ENCODE data around the gene BTBD16.

BTBD16 gene

DNA sequence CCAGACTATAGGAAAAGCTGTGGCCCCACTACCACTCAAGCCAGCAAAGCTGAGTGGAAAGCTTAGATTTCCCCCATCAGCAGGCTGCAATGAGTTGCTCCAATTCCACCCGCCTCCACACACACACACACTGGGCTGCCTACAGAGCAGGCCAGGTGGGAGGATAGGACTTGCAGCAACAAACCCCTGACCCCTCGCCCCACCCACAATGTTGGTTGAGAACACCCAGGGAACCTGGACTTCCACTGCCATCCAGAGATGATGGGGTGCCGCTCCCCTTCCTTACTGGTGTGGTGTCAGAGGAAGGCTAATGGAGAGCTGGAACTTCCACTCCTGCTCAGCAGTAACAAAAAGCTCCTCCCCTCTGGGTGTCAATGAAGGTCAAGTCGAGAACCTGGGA, 86.6 kb downstream of the BTBD16 start:
- Histone ChIP-seq H3K4me2 (ENCODE audit: low read length) (no peak overlapping the region), H3K79me2 (ENCODE audit: low read length) (no peaks in the 10 kb centered on the region), H3K9ac (ENCODE audit: low read length) (no peak overlapping the region), H3K9me3 (ENCODE audit: insufficient read depth, low read length) (no peaks in the 10 kb centered on the region), H3K27me3 (ENCODE audit: low read depth, low read length) (peaks cover 17% of the 10 kb centered on the region), H3K4me3 (ENCODE audit: low read length) (no peak overlapping the region), H3K36me3 (replicated peaks; ENCODE audit: low read depth, low read length) (no peaks in the 10 kb centered on the region), H4K20me1 (ENCODE audit: insufficient read depth, low read length) (no peaks in the 10 kb centered on the region), H2AFZ (ENCODE audit: low read depth, low read length) (no peak overlapping the region), H3K27ac (ENCODE audit: low read length) (no peak overlapping the region), H3K4me1 (ENCODE audit: low read length) (no peaks in the 10 kb centered on the region)
- TF ChIP-seq EZH2phosphoT487 (IDR thresholded peaks at IDR 0.05; ENCODE audit: low read depth) = no peak
- TF ChIP-seq, protein P1, sequence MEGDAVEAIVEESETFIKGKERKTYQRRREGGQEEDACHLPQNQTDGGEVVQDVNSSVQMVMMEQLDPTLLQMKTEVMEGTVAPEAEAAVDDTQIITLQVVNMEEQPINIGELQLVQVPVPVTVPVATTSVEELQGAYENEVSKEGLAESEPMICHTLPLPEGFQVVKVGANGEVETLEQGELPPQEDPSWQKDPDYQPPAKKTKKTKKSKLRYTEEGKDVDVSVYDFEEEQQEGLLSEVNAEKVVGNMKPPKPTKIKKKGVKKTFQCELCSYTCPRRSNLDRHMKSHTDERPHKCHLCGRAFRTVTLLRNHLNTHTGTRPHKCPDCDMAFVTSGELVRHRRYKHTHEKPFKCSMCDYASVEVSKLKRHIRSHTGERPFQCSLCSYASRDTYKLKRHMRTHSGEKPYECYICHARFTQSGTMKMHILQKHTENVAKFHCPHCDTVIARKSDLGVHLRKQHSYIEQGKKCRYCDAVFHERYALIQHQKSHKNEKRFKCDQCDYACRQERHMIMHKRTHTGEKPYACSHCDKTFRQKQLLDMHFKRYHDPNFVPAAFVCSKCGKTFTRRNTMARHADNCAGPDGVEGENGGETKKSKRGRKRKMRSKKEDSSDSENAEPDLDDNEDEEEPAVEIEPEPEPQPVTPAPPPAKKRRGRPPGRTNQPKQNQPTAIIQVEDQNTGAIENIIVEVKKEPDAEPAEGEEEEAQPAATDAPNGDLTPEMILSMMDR (IDR thresholded peaks at IDR 0.05; ENCODE audit: low read depth, low read length) = no peak

DNA sequence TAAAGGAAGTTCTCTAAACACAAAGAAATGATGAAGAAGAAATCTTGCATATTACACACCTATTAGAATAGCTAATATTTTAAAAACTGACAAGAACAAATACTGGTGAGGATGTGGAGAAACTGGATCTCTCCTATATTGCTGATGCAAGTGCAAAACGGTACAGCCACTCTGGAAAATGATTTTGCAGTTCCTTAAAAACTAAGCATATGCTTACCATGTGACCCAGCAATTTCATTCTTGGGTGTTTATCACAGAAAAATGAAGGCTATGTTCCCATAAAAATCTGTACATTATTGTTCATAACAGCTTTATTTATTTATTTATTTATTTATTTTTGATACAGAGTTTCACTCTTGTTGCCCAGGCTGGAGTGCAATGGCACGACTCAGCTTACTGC, 88.5 kb downstream of the BTBD16 start:
- Histone ChIP-seq H3K27me3 (ENCODE audit: low read depth, low read length) (peaks cover 11% of the 10 kb centered on the region; the same call in 1 of the 2 replicates), H3K4me2 (ENCODE audit: low read length) (no peak overlapping the region)
- TF ChIP-seq, protein P1 (IDR thresholded peaks at IDR 0.05; ENCODE audit: low read depth, low read length) = no peak
- no peak for TF ChIP-seq EZH2phosphoT487 (IDR thresholded peaks at IDR 0.05; ENCODE audit: low read depth)

DNA sequence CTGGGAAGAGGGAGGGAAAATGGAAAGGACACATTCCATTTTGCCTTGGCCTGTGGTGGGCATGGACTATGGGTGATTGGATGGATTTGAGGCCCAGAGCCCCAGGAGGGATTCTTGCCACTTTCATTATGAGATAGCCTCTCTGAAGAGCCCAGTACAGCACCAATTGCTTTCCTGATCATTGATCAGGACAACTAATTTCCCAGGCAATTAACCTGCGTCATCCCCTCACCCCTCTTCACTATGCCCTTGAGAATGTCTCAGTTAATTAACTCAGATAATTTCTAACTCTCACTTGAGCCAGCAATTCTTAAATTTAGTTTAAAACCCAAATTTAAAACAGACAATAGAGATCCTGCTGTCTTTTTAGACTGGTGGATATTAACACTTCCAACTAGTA, 90.0 kb downstream of the BTBD16 start:
- no peak overlapping the region for H2AFZ ChIP-seq (ENCODE audit: low read depth, low read length)
- H3K27ac ChIP-seq (ENCODE audit: low read length) = no peak overlapping the region
- no peaks in the 10 kb centered on the region for H3K4me1 ChIP-seq (ENCODE audit: low read length)
- peaks cover 10% of the 10 kb centered on the region; the same call in 1 of the 2 replicates for H3K27me3 ChIP-seq (ENCODE audit: low read depth, low read length)
- no peak overlapping the region for H3K4me2 ChIP-seq (ENCODE audit: low read length)
- no peak overlapping the region for H3K4me3 ChIP-seq (ENCODE audit: low read length)
- H3K9ac ChIP-seq (ENCODE audit: low read length) = no peak overlapping the region
- TF ChIP-seq, protein P1 (IDR thresholded peaks at IDR 0.05; ENCODE audit: low read depth, low read length) = no peak
- no peak for TF ChIP-seq EZH2phosphoT487 (IDR thresholded peaks at IDR 0.05; ENCODE audit: low read depth)
- no peaks in the 10 kb centered on the region for H3K36me3 ChIP-seq (replicated peaks; ENCODE audit: low read depth, low read length)
- H3K79me2 ChIP-seq (ENCODE audit: low read length) = no peaks in the 10 kb centered on the region
- H3K9me3 ChIP-seq (ENCODE audit: insufficient read depth, low read length) = no peaks in the 10 kb centered on the region
- no peaks in the 10 kb centered on the region for H4K20me1 ChIP-seq (ENCODE audit: insufficient read depth, low read length)

More for the DNA sequence above, 88.5 kb downstream of the BTBD16 start:
- no peaks in the 10 kb centered on the region for H3K9me3 ChIP-seq (ENCODE audit: insufficient read depth, low read length)
- no peaks in the 10 kb centered on the region for H3K79me2 ChIP-seq (ENCODE audit: low read length)
- H3K4me3 ChIP-seq (ENCODE audit: low read length) = no peak overlapping the region
- no peaks in the 10 kb centered on the region for H3K4me1 ChIP-seq (ENCODE audit: low read length)
- H3K9ac ChIP-seq (ENCODE audit: low read length) = no peak overlapping the region
- no peak overlapping the region for H3K27ac ChIP-seq (ENCODE audit: low read length)
- no peaks in the 10 kb centered on the region for H3K36me3 ChIP-seq (replicated peaks; ENCODE audit: low read depth, low read length)
- H4K20me1 ChIP-seq (ENCODE audit: insufficient read depth, low read length) = no peaks in the 10 kb centered on the region
- no peak overlapping the region for H2AFZ ChIP-seq (ENCODE audit: low read depth, low read length)

DNA sequence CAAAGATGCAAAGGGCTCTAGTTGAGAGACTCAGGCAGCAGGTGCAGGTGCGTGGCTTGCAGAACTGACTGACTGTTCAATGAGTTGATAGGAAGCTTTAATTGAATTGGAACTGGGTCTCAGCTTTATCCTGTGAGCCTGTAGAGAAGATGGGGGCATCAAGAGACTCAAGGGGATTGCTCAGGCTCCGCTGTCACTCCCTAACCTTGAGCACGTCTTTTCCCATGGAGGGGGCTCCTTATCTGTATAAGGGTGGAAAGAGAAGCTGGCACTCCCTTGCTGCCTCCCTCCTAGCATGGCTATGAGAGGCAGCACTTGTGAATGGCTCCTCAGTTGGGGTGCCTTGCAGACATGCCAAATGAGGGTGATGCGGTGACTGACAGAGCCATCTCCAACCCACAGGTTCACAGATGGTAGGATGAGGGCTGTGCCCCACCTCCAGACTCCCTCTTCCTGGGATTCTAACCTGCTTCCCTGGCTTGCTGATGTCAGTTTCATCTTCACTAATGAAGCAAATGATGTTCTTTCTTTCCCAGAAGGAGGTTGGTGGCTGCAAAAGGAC, 91.0 kb downstream of the BTBD16 start:
- no peak overlapping the region for H3K27ac ChIP-seq (ENCODE audit: low read length)
- no peak overlapping the region for H3K9ac ChIP-seq (ENCODE audit: low read length)
- H3K4me2 ChIP-seq (ENCODE audit: low read length) = no peak overlapping the region
- no peaks in the 10 kb centered on the region for H3K79me2 ChIP-seq (ENCODE audit: low read length)
- H3K4me1 ChIP-seq (ENCODE audit: low read length) = no peaks in the 10 kb centered on the region
- TF ChIP-seq, protein P1 (IDR thresholded peaks at IDR 0.05; ENCODE audit: low read depth, low read length) = no peak
- TF ChIP-seq EZH2phosphoT487 (IDR thresholded peaks at IDR 0.05; ENCODE audit: low read depth) = no peak
- peaks cover 17% of the 10 kb centered on the region for H3K27me3 ChIP-seq (ENCODE audit: low read depth, low read length)
- no peaks in the 10 kb centered on the region for H4K20me1 ChIP-seq (ENCODE audit: insufficient read depth, low read length)
- no peaks in the 10 kb centered on the region for H3K9me3 ChIP-seq (ENCODE audit: insufficient read depth, low read length)
- no peaks in the 10 kb centered on the region for H3K36me3 ChIP-seq (replicated peaks; ENCODE audit: low read depth, low read length)
- no peak overlapping the region for H2AFZ ChIP-seq (ENCODE audit: low read depth, low read length)
- H3K4me3 ChIP-seq (ENCODE audit: low read length) = no peak overlapping the region

All from OCI-LY3 (cell line).